ENCODE data around the gene DCAF15.

Gene DCAF15

GRCh38 chr19:13934785-13935109 lies 17.6 kb upstream of the DCAF15 start:
- ChIA-PET POLR2A (no interaction called here), CTCF (interaction anchor here (0.9 kb wide), 1 partner anchor 110 kb away, joined by 3 read pairs; no protein-coding TSS in a partner anchor)
- DNase-seq (ENCODE audit: extremely low spot score) = no peak

GRCh38 chr19:13935765-13936510 lies 16.4 kb upstream of the DCAF15 start:
- POLR2A ChIA-PET = interaction anchor here (0.6 kb wide), 1 partner anchor 29 kb away, joined by 5 read pairs; no protein-coding TSS in a partner anchor
- TF ChIP-seq CTCF (IDR thresholded peaks at IDR 0.05; ENCODE audit: control extremely low read depth, extremely low read depth, low read depth, missing control alignments) = no peak
- CTCF ChIA-PET = interaction anchor here (1.5 kb wide), 1 partner anchor 139 kb away, joined by 3 read pairs; no protein-coding TSS in a partner anchor
- DNase-seq (ENCODE audit: extremely low spot score) = no peak

More at GRCh38 chr19:13934785-13935109, 17.6 kb upstream of the DCAF15 start:
- TF ChIP-seq CTCF (IDR thresholded peaks at IDR 0.05; ENCODE audit: control extremely low read depth, extremely low read depth, low read depth, missing control alignments) = no peak

- TF ChIP-seq CTCF (IDR thresholded peaks at IDR 0.05; ENCODE audit: control extremely low read depth, extremely low read depth, low read depth, missing control alignments) = no peak
- ChIA-PET CTCF (interaction anchor here (1.7 kb wide), 1 partner anchor 122 kb away, joined by 7 read pairs; no protein-coding TSS in a partner anchor), POLR2A (interaction anchor here (0.6 kb wide), 1 partner anchor 10 kb away, joined by 4 read pairs; no protein-coding TSS in a partner anchor)
- DNase-seq (ENCODE audit: extremely low spot score) = no peak
These were observed 14.6 kb upstream of the DCAF15 start for GRCh38 chr19:13937479-13938300.

GRCh38 chr19:13938301-13939064 lies 13.8 kb upstream of the DCAF15 start, which contains the start of gene PODNL1:
PODNL1 (minus strand) TSS chr19:13938417; CDS start chr19:13938181, 236 bp downstream.
- DNase-seq (ENCODE audit: extremely low spot score) = no peak
- CTCF ChIA-PET = interaction anchor here (1.7 kb wide), 1 partner anchor 121 kb away, joined by 7 read pairs; no protein-coding TSS in a partner anchor
- POLR2A ChIA-PET = interaction anchor here (0.6 kb wide), 2 partner anchors 11 to 109 kb away, joined by 4 to 7 read pairs; no protein-coding TSS in a partner anchor
- no peak for TF ChIP-seq CTCF (IDR thresholded peaks at IDR 0.05; ENCODE audit: control extremely low read depth, extremely low read depth, low read depth, missing control alignments)

GRCh38 chr19:13942023-13942684 lies 10.2 kb upstream of the DCAF15 start:
- no peak for DNase-seq (ENCODE audit: extremely low spot score)
- POLR2A ChIA-PET = no interaction called here
- no peak for TF ChIP-seq CTCF (IDR thresholded peaks at IDR 0.05; ENCODE audit: control extremely low read depth, extremely low read depth, low read depth, missing control alignments)
- CTCF ChIA-PET = interaction anchor here (1.0 to 1.9 kb wide), 2 partner anchors 10 to 18 kb away, joined by 3 read pairs; no protein-coding TSS in a partner anchor
